HEK293T (cell line): ENCODE data around the gene TMC6.

Source experiments
- CTCF ChIA-PET: fragments of 350-600 bp; formaldehyde crosslinking; extraction: SDS; loops from one replicate; lab custom pipeline; 2021; ENCODE audit warnings: antibody characterized with exemption, inconsistent platforms; lab: Yijun Ruan, JAX
- POLR2A ChIA-PET: fragments of 350-600 bp; formaldehyde crosslinking; extraction: SDS; loops from one replicate; lab custom pipeline; 2020; ENCODE audit warnings: antibody characterized with exemption, inconsistent platforms; lab: Yijun Ruan, JAX
- DNase-seq: peaks from one replicate; pipeline ENCODE4 v3.0.0; 2012; ENCODE audit warnings: mixed read lengths; ENCODE audit errors: extremely low spot score
- ARNT ChIP-seq: fragments of 450-650 bp; IDR thresholded peaks from 2 replicates; pipeline ENCODE4 v1.6.1; 2017; ENCODE audit warnings: mild to moderate bottlenecking
- BHLHE40 ChIP-seq: fragments of 450-650 bp; IDR thresholded peaks from 2 replicates; pipeline ENCODE4 v1.6.1; 2016; ENCODE audit warnings: mild to moderate bottlenecking, moderate library complexity, borderline replicate concordance
- CTBP1 ChIP-seq: fragments of 450-650 bp; IDR thresholded peaks from 2 replicates; pipeline ENCODE4 v1.6.1; 2016; ENCODE audit warnings: borderline replicate concordance
- ELF4 ChIP-seq: fragments of 450-650 bp; IDR thresholded peaks from 2 replicates; pipeline ENCODE4 v1.6.1; 2017; ENCODE audit warnings: antibody characterized with exemption
- FOXA1 ChIP-seq: fragments of 450-650 bp; IDR thresholded peaks from 2 replicates; pipeline ENCODE4 v1.6.1; 2016; ENCODE audit warnings: mild to moderate bottlenecking
- FOXK2 ChIP-seq: fragments of 450-650 bp; IDR thresholded peaks from 2 replicates; pipeline ENCODE4 v1.6.1; 2016; ENCODE audit warnings: mild to moderate bottlenecking
- FOXM1 ChIP-seq: fragments of 450-650 bp; IDR thresholded peaks from 2 replicates; pipeline ENCODE4 v1.6.1; 2017; ENCODE audit warnings: mild to moderate bottlenecking, borderline replicate concordance
- HDGF ChIP-seq: fragments of 450-650 bp; IDR thresholded peaks from 2 replicates; pipeline ENCODE4 v1.6.1; 2017; ENCODE audit warnings: antibody characterized with exemption, borderline replicate concordance
- L3MBTL2 ChIP-seq: fragments of 450-650 bp; conservative IDR thresholded peaks from 2 replicates; pipeline ENCODE4 v1.6.1; 2016; ENCODE audit warnings: mild to moderate bottlenecking
- LEF1 ChIP-seq: fragments of 450-650 bp; IDR thresholded peaks from 2 replicates; pipeline ENCODE4 v1.6.1; 2017; ENCODE audit warnings: mild to moderate bottlenecking, borderline replicate concordance
- NFRKB ChIP-seq: fragments of 450-650 bp; IDR thresholded peaks from 2 replicates; pipeline ENCODE4 v1.6.1; 2016; ENCODE audit warnings: mild to moderate bottlenecking, moderate library complexity
- PKNOX1 ChIP-seq: fragments of 450-650 bp; IDR thresholded peaks from 2 replicates; pipeline ENCODE4 v1.6.1; 2016
- SP1 ChIP-seq: fragments of 450-650 bp; IDR thresholded peaks from 2 replicates; pipeline ENCODE4 v1.6.1; 2017
- SUZ12 ChIP-seq: fragments of 450-650 bp; IDR thresholded peaks from 2 replicates; pipeline ENCODE4 v1.6.1; 2016; ENCODE audit warnings: mild to moderate bottlenecking
- TARDBP ChIP-seq: fragments of 450-650 bp; IDR thresholded peaks from 2 replicates; pipeline ENCODE4 v1.6.1; 2016
- ZNF384 ChIP-seq: fragments of 450-650 bp; IDR thresholded peaks from 2 replicates; pipeline ENCODE4 v1.6.1; 2016

TMC6 gene

GRCh38 chr17:78128551-78129350 lies at the start of gene TMC6:
TSS of gene TMC6 (minus strand) at chr17:78128755. CDS start at chr17:78126832, 1,923 bp downstream.
- ChIA-PET CTCF (interaction anchor here (0.7 to 1.9 kb wide), 5 partner anchors 8 to 77 kb away, joined by 3 to 6 read pairs (median 4); partner anchors contain the start of genes AFMID and TK1), POLR2A (interaction anchor here (0.6 to 3.3 kb wide), 4 partner anchors 10 to 58 kb away, joined by 3 to 18 read pairs (median 4); partner anchors contain the start of genes AFMID and TK1)
- TF ChIP-seq L3MBTL2 (no peak), BHLHE40 (no peak), NFRKB (no peak)
- DNase-seq = peak; percentile 85

- TF ChIP-seq ZNF384 = no peak
- no peak for TF ChIP-seq NFRKB
- TF ChIP-seq ELF4 = no peak
- TF ChIP-seq FOXA1 = no peak
- TF ChIP-seq PKNOX1 = no peak; the same call in 1 of the 2 replicates
- TF ChIP-seq SUZ12 = no peak
- TF ChIP-seq BHLHE40 = no peak
- no peak for TF ChIP-seq HDGF
- TF ChIP-seq CTBP1 = no peak
- no peak for TF ChIP-seq ARNT
- TF ChIP-seq L3MBTL2 = no peak
- TF ChIP-seq FOXM1 = no peak
- TF ChIP-seq LEF1 = no peak
- TF ChIP-seq SP1 = no peak
- TF ChIP-seq FOXK2 = no peak
- no peak for TF ChIP-seq TARDBP
- POLR2A ChIA-PET = interaction anchor here (0.6 to 1.4 kb wide), 4 partner anchors 9 to 65 kb away, joined by 3 to 4 read pairs (median 3); partner anchors contain the start of genes AFMID and TK1
- peak; percentile 82 for DNase-seq
- CTCF ChIA-PET = interaction anchor here (0.5 to 1.4 kb wide), 8 partner anchors 8 to 1477 kb away, joined by 3 to 20 read pairs (median 3); partner anchors contain the start of genes AFMID and TK1
These were observed 48.0 kb upstream of the TMC6 start for GRCh38 chr17:78176548-78177025.

- CTCF ChIA-PET = interaction anchor here (1.3 to 1.4 kb wide), 3 partner anchors 36 to 90 kb away, joined by 3 to 15 read pairs (median 3); no protein-coding TSS in a partner anchor
- TF ChIP-seq TARDBP = no peak
- no peak for TF ChIP-seq FOXM1
- no peak for TF ChIP-seq FOXA1
- no peak for TF ChIP-seq L3MBTL2
- no peak for TF ChIP-seq ARNT
- no peak for TF ChIP-seq CTBP1
- TF ChIP-seq FOXK2 = no peak
- TF ChIP-seq LEF1 = no peak
- POLR2A ChIA-PET = interaction anchor here (1.0 to 3.4 kb wide), 2 partner anchors 10 to 64 kb away, joined by 3 to 24 read pairs; partner anchors contain the start of genes AFMID and TK1
These were observed 47.1 kb upstream of the TMC6 start for GRCh38 chr17:78175643-78175981.

GRCh38 chr17:78174870-78175642 lies 46.5 kb upstream of the TMC6 start:
- TF ChIP-seq ELF4 = no peak
- no peak for TF ChIP-seq FOXK2
- no peak for TF ChIP-seq L3MBTL2
- POLR2A ChIA-PET = interaction anchor here (1.1 to 3.4 kb wide), 2 partner anchors 11 kb away, joined by 3 to 24 read pairs; partner anchors contain the start of genes AFMID and TK1
- CTCF ChIA-PET = interaction anchor here (1.3 kb wide), 1 partner anchor 36 kb away, joined by 3 read pairs; no protein-coding TSS in a partner anchor
- no peak for DNase-seq

More at GRCh38 chr17:78175643-78175981, 47.1 kb upstream of the TMC6 start:
- DNase-seq = no peak

GRCh38 chr17:78174346-78174869 lies 45.9 kb upstream of the TMC6 start:
- no peak for TF ChIP-seq ARNT
- no peak for TF ChIP-seq TARDBP
- TF ChIP-seq FOXM1 = no peak
- no peak for TF ChIP-seq FOXA1
- no peak for TF ChIP-seq NFRKB
- TF ChIP-seq SUZ12 = no peak
- TF ChIP-seq ZNF384 = no peak
- no peak for TF ChIP-seq HDGF
- TF ChIP-seq SP1 = no peak
- no peak for TF ChIP-seq PKNOX1
- no peak for TF ChIP-seq CTBP1
- no peak for TF ChIP-seq ELF4
- no peak for TF ChIP-seq BHLHE40
- no peak for TF ChIP-seq L3MBTL2
- DNase-seq = no peak
- ChIA-PET CTCF (no interaction called here), POLR2A (interaction anchor here (1.1 to 3.4 kb wide), 4 partner anchors 11 to 35 kb away, joined by 3 to 24 read pairs (median 6); partner anchors contain the start of genes AFMID and TK1)
